IMR-90 (cell line): Measurements from ENCODE around the gene ARF3. TPM values are rescaled to one million over a fixed set of nuclear protein-coding genes. Genes with fewer than 3 reads are reported as not detected.

Experiments
- ATAC-seq: fragments of 200-7000 bp; cut with Tn5 transposase; 2 replicates; pipeline ENCODE4 v1.9.1; 2020; ENCODE audit warnings: low read depth, mild to moderate bottlenecking, moderate library complexity
- BruUV-seq: library from RNA; stranded (reverse); fragments of 400-500 nt; replicated peaks from 2 replicates; lab custom pipeline; 2021; lab: Mats Ljungman, UMichigan
- CTCF ChIA-PET: fragments of 300-600 bp; formaldehyde crosslinking; extraction: SDS; loops from one replicate; lab custom pipeline; 2021; ENCODE audit warnings: antibody characterized with exemption; lab: Yijun Ruan, JAX
- POLR2A ChIA-PET: fragments of 300-600 bp; sonication (Branson Sonifier 250); formaldehyde crosslinking; loops from one replicate; lab custom pipeline; 2022; ENCODE audit warnings: antibody characterized with exemption; ENCODE audit not compliant: unreplicated experiment; lab: Charles Lee
- DNase-seq: peaks from one replicate; pipeline ENCODE4 v3.0.0; 2013
- H2AFZ ChIP-seq: replicated peaks from 2 replicates; pipeline ENCODE3; 2013; ENCODE audit warnings: low read length, mild to moderate bottlenecking; ENCODE audit not compliant: poor library complexity
- H2AK5ac ChIP-seq: 2 replicates; pipeline ENCODE4 v1.6.1; 2013; ENCODE audit warnings: low read depth, low read length, inconsistent platforms
- H2AK9ac ChIP-seq: replicated peaks from 2 replicates; pipeline ENCODE3; 2013; ENCODE audit warnings: mild to moderate bottlenecking, low read depth, low read length, moderate library complexity; ENCODE audit not compliant: poor library complexity
- H2BK120ac ChIP-seq: 2 replicates; pipeline ENCODE4 v1.6.1; 2013; ENCODE audit warnings: low read depth, low read length, inconsistent platforms
- H2BK15ac ChIP-seq: 3 replicates; pipeline ENCODE4 v1.6.1; 2013; ENCODE audit warnings: low read depth, low read length, inconsistent platforms
- H2BK20ac ChIP-seq: 2 replicates; pipeline ENCODE4 v1.6.1; 2013; ENCODE audit warnings: low read depth, mild to moderate bottlenecking, inconsistent platforms, low read length, moderate library complexity
- H2BK5ac ChIP-seq: 2 replicates; pipeline ENCODE4 v1.6.1; 2013; ENCODE audit warnings: mild to moderate bottlenecking, low read depth, low read length, inconsistent platforms; ENCODE audit not compliant: poor library complexity, severe bottlenecking
- H3K14ac ChIP-seq: replicated peaks from 2 replicates; pipeline ENCODE4 v1.6.1; 2013; ENCODE audit warnings: low read depth, low read length, inconsistent platforms
- H3K18ac ChIP-seq: 2 replicates; pipeline ENCODE4 v1.6.1; 2013; ENCODE audit warnings: low read depth, low read length, control low read depth
- H3K23ac ChIP-seq: 2 replicates; pipeline ENCODE4 v1.6.1; 2013; ENCODE audit warnings: low read depth, low read length, inconsistent platforms
- H3K27ac ChIP-seq: 2 replicates; pipeline ENCODE4 v1.5.1; 2013; ENCODE audit warnings: mild to moderate bottlenecking, control low read depth, low read length; ENCODE audit not compliant: insufficient read depth
- H3K27me3 ChIP-seq: 2 replicates; pipeline ENCODE4 v1.6.1; 2013; ENCODE audit warnings: low read length; ENCODE audit not compliant: control insufficient read depth, insufficient read depth
- H3K36me3 ChIP-seq: 2 replicates; pipeline ENCODE4 v1.6.1; 2013; ENCODE audit warnings: low read length, mixed read lengths; ENCODE audit not compliant: control insufficient read depth, insufficient read depth
- H3K4ac ChIP-seq: 2 replicates; pipeline ENCODE4 v1.6.1; 2013; ENCODE audit warnings: low read depth, low read length, inconsistent platforms
- H3K4me1 ChIP-seq: 2 replicates; pipeline ENCODE4 v1.6.1; 2013; ENCODE audit warnings: low read length, mixed read lengths; ENCODE audit not compliant: control insufficient read depth, insufficient read depth
- H3K4me2 ChIP-seq: 2 replicates; pipeline ENCODE4 v1.6.1; 2013; ENCODE audit warnings: low read depth, mild to moderate bottlenecking, control low read depth, low read length, moderate library complexity
- H3K4me3 ChIP-seq: 2 replicates; pipeline ENCODE4 v1.5.1; 2013; ENCODE audit warnings: low read depth, mild to moderate bottlenecking, control low read depth, low read length, moderate library complexity; ENCODE audit not compliant: insufficient read depth
- H3K56ac ChIP-seq: 2 replicates; pipeline ENCODE4 v1.6.1; 2013; ENCODE audit warnings: low read length, inconsistent platforms; ENCODE audit not compliant: insufficient read depth; ENCODE audit errors: extremely low read depth
- H3K79me1 ChIP-seq, 2 experiments: 2 replicates each; pipeline ENCODE4 v1.6.1; 2013; ENCODE audit warnings: low read length in 2 of 2, inconsistent platforms in 1 of 2, low read depth in 1 of 2
- H3K9ac ChIP-seq: 2 replicates; pipeline ENCODE4 v1.6.1; 2013; ENCODE audit warnings: low read depth, low read length, control low read depth
- H3K9me1 ChIP-seq: 2 replicates; pipeline ENCODE4 v1.6.1; 2013; ENCODE audit warnings: low read length, inconsistent platforms; ENCODE audit not compliant: insufficient read depth
- H3K9me3 ChIP-seq: 2 replicates; pipeline ENCODE4 v1.6.1; 2013; ENCODE audit warnings: low read length; ENCODE audit not compliant: control insufficient read depth, insufficient read depth
- H4K20me1 ChIP-seq: 2 replicates; pipeline ENCODE4 v1.6.1; 2013; ENCODE audit warnings: low read length, inconsistent platforms; ENCODE audit not compliant: insufficient read depth
- H4K5ac ChIP-seq: 2 replicates; pipeline ENCODE4 v1.6.1; 2013; ENCODE audit warnings: mild to moderate bottlenecking, low read depth, low read length, control low read depth
- H4K8ac ChIP-seq, 2 experiments: 2 replicates each; pipeline ENCODE4 v1.6.1; 2013; ENCODE audit warnings: low read depth in 2 of 2, low read length in 2 of 2, control low read depth in 1 of 2, inconsistent platforms in 1 of 2
- H4K91ac ChIP-seq: 2 replicates; pipeline ENCODE4 v1.6.1; 2013; ENCODE audit warnings: low read depth, low read length, inconsistent platforms; ENCODE audit not compliant: insufficient read depth
- BHLHE40 ChIP-seq: fragments of 150-350 bp; IDR thresholded peaks from 2 replicates; pipeline ENCODE4 v1.6.1; 2016; ENCODE audit warnings: mild to moderate bottlenecking, low read depth, low read length
- CEBPB ChIP-seq: IDR thresholded peaks from 2 replicates; pipeline ENCODE4 v1.6.1; 2012; ENCODE audit warnings: low read depth, low read length, improper control_type of control experiment
- FOS ChIP-seq: fragments of 150-350 bp; IDR thresholded peaks from 2 replicates; pipeline ENCODE4 v1.6.1; 2016; ENCODE audit warnings: low read depth, low read length
- MAZ ChIP-seq: IDR thresholded peaks from 2 replicates; pipeline ENCODE4 v1.6.1; 2012; ENCODE audit warnings: low read depth, mild to moderate bottlenecking, low read length, improper control_type of control experiment, moderate library complexity, borderline replicate concordance
- MXI1 ChIP-seq: IDR thresholded peaks from 2 replicates; pipeline ENCODE4 v1.6.1; 2012; ENCODE audit warnings: low read depth, mild to moderate bottlenecking, low read length, moderate library complexity, borderline replicate concordance
- NFE2L2 ChIP-seq: fragments of 150-350 bp; IDR thresholded peaks from 2 replicates; pipeline ENCODE4 v1.6.1; 2016; ENCODE audit warnings: low read depth, mild to moderate bottlenecking, low read length
- POLR2A ChIP-seq: IDR thresholded peaks from 2 replicates; pipeline ENCODE4 v1.6.1; 2012; ENCODE audit warnings: mild to moderate bottlenecking, low read depth, low read length
- RAD21 ChIP-seq: IDR thresholded peaks from 2 replicates; pipeline ENCODE4 v1.6.1; 2012; ENCODE audit warnings: low read length, improper control_type of control experiment
- RCOR1 ChIP-seq: IDR thresholded peaks from 2 replicates; pipeline ENCODE4 v1.6.1; 2012; ENCODE audit warnings: mild to moderate bottlenecking, low read length, improper control_type of control experiment; ENCODE audit not compliant: insufficient replicate concordance
- RFX5 ChIP-seq: IDR thresholded peaks from 2 replicates; pipeline ENCODE4 v1.8.0; 2012; ENCODE audit warnings: low read depth, mild to moderate bottlenecking, low read length, moderate library complexity
- SMC3 ChIP-seq: fragments of 150-350 bp; IDR thresholded peaks from 2 replicates; pipeline ENCODE4 v1.6.1; 2016; ENCODE audit warnings: low read depth, mild to moderate bottlenecking, antibody characterized with exemption, low read length, moderate library complexity
- WGBS, 2 experiments: methylation state at CpG; one replicate each; pipeline versions ENCODE4 v1.1.5 to v1.1.7; 2013; ENCODE audit warnings: missing lambda C conversion rate in 2 of 2; ENCODE audit not compliant: insufficient read length in 1 of 2; ENCODE audit errors: extremely low coverage in 2 of 2; 5-methylcytosine and 5-hydroxymethylcytosine counted together
- dilution Hi-C: fragments of 300-500 bp; cut with HindIII; formaldehyde crosslinking; loops from one replicate; pipeline ENCODE4 v1.14.3; 2018; ENCODE audit warnings: low sequenced_read_pairs; ENCODE audit not compliant: unreplicated experiment
- in situ Hi-C: fragments of 300-500 bp; cut with MboI; formaldehyde crosslinking; loops from 3 replicates; pipeline ENCODE4 v1.14.3; 2019; ENCODE audit warnings: low sequenced_read_pairs, inconsistent platforms, mixed read lengths
- intact Hi-C: fragments of 100-400 bp; cut with micrococcal nuclease; formaldehyde crosslinking; loops from 2 replicates; pipeline ENCODE4 v1.10.0; 2022
- polyA plus RNA-seq, 3 experiments: library from polyadenylated mRNA; depleted of rRNA; stranded (reverse); fragments of >200 nt; gene quantifications; 2 replicates each; pipeline ENCODE4 v1.2.3, GENCODE V29; 2012; ENCODE audit warnings: low replicate concordance in 1 of 3
- total RNA-seq: library from RNA; depleted of rRNA; stranded (reverse); fragments of >200 nt; gene quantifications from 2 replicates; pipeline ENCODE4 v1.2.3, GENCODE V29; 2012
- TF ChIP-seq, protein P1 (sequence below): fragments of 150-350 bp; IDR thresholded peaks from 2 replicates; pipeline ENCODE4 v1.6.1; 2017; ENCODE audit warnings: mild to moderate bottlenecking, antibody characterized with exemption, low read length, low read depth
- TF ChIP-seq, protein P2 (sequence below): conservative IDR thresholded peaks from 2 replicates; pipeline ENCODE4 v1.5.1; 2012; ENCODE audit warnings: mild to moderate bottlenecking, low read depth, low read length, improper control_type of control experiment
- TF ChIP-seq, protein P3 (sequence below): fragments of 150-350 bp; IDR thresholded peaks from 2 replicates; pipeline ENCODE4 v1.6.1; 2016; ENCODE audit warnings: low read depth, mild to moderate bottlenecking, low read length, moderate library complexity, borderline replicate concordance

Gene ARF3
- total and polyA plus RNA-seq, 2 of the 4 experiments (the other 2 are of a cell fraction) = 97.7 to 198 TPM

DNA sequence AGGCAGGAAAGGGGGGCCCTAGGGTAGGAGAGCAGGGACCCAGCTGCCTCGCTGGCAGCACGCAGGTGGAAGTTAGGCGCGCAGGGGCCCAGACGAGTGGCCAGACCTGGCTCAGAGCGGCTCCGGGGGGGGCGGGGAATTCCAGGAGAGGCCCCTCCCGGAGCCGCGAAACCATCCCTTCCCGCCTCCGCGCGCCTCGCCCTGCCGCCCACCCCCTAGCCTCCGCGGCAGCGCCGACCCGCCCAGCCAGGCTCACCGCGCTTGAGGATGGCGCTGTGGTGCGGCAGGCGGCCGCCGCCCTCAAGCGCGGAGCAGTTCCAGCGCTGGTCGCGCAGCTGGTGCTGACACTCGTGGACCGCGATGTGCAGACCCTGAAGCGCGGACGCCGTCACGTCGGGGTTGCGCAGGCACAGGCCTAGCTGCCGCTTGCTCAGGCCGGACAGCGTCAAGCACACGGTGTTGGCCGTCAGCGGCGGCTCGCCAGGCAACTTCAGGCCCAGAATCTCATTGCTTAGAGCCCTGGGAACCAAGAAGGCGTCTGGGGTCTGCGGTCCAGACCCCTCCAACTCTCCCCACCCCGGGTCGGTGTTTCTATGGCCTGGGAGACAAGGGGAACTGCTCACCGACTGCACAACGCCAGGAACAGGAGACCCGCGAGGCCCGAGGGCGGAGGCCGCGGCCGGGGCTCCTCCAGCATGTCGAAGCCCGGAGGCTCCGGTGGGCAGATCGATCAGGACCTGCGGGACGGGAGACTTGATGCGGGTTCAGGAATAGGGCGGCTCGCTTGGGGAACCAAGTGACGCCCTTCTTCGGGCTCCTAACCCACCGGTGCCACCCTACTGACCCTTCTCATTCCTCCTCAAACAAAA is 12.8 kb upstream of the ARF3 start:
- H3K14ac ChIP-seq = no peak overlapping the region
- H3K4me2 ChIP-seq = no peak overlapping the region; the same call in 1 of the 2 replicates
- no peak overlapping the region for H2AK5ac ChIP-seq
- no peak overlapping the region for H4K5ac ChIP-seq
- H2BK120ac ChIP-seq = no peak overlapping the region
- peaks cover 14% of the 10 kb centered on the region for H3K4me1 ChIP-seq
- H3K4ac ChIP-seq = no peak overlapping the region
- no peak for ATAC-seq
- no peaks in the 10 kb centered on the region for H3K36me3 ChIP-seq
- no peak overlapping the region for H3K23ac ChIP-seq
- WGBS, 2 experiments = 13% methylated on average over 34 of the region's 77 CpGs; no CpG with 5 or more reads in 1 of the 2 experiments
- intact Hi-C loops = no loop called here
- H3K79me1 ChIP-seq = no peaks in the 10 kb centered on the region
- peak overlapping the region; percentile 79 for H2AFZ ChIP-seq
- no peak overlapping the region for H2BK5ac ChIP-seq
- H3K9ac ChIP-seq = no peak overlapping the region
- no peak overlapping the region for H2BK15ac ChIP-seq
- dilution Hi-C loops = no loop called here
- H4K8ac ChIP-seq = no peak overlapping the region
- H2AK9ac ChIP-seq = no peak overlapping the region
- H3K9me1 ChIP-seq = 0 out of 2 replicates have a peak, but pooled peaks cover 4% of the 10 kb centered on the region
- no TSS peak for BruUV-seq
- peaks cover 78% of the 10 kb centered on the region for H3K27me3 ChIP-seq
- POLR2A ChIA-PET = no interaction called here
- no peak overlapping the region for H4K91ac ChIP-seq
- no peak overlapping the region for H3K4me3 ChIP-seq
- CTCF ChIA-PET = interaction anchor here (2.7 kb wide), 1 partner anchor 18 kb away, joined by 7 read pairs; no protein-coding TSS in a partner anchor
- no peak for DNase-seq
- H3K18ac ChIP-seq = no peak overlapping the region
- no peaks in the 10 kb centered on the region for H3K9me3 ChIP-seq
- H3K27ac ChIP-seq = no peak overlapping the region
- H2BK20ac ChIP-seq = no peak overlapping the region
- H3K56ac ChIP-seq = no peak overlapping the region
- in situ Hi-C loops = no loop called here
- H4K20me1 ChIP-seq = no peaks in the 10 kb centered on the region; the same call in 1 of the 2 replicates
- TF ChIP-seq SMC3 (no peak), FOS (no peak), BHLHE40 (no peak), RAD21 (no peak), CEBPB (no peak), POLR2A (no peak), MXI1 (no peak), NFE2L2 (no peak), MAZ (no peak), RFX5 (no peak), RCOR1 (no peak)
- TF ChIP-seq, protein P1, sequence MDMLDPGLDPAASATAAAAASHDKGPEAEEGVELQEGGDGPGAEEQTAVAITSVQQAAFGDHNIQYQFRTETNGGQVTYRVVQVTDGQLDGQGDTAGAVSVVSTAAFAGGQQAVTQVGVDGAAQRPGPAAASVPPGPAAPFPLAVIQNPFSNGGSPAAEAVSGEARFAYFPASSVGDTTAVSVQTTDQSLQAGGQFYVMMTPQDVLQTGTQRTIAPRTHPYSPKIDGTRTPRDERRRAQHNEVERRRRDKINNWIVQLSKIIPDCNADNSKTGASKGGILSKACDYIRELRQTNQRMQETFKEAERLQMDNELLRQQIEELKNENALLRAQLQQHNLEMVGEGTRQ = no peak
- TF ChIP-seq, protein P2, sequence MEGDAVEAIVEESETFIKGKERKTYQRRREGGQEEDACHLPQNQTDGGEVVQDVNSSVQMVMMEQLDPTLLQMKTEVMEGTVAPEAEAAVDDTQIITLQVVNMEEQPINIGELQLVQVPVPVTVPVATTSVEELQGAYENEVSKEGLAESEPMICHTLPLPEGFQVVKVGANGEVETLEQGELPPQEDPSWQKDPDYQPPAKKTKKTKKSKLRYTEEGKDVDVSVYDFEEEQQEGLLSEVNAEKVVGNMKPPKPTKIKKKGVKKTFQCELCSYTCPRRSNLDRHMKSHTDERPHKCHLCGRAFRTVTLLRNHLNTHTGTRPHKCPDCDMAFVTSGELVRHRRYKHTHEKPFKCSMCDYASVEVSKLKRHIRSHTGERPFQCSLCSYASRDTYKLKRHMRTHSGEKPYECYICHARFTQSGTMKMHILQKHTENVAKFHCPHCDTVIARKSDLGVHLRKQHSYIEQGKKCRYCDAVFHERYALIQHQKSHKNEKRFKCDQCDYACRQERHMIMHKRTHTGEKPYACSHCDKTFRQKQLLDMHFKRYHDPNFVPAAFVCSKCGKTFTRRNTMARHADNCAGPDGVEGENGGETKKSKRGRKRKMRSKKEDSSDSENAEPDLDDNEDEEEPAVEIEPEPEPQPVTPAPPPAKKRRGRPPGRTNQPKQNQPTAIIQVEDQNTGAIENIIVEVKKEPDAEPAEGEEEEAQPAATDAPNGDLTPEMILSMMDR = no peak
- TF ChIP-seq, protein P3, sequence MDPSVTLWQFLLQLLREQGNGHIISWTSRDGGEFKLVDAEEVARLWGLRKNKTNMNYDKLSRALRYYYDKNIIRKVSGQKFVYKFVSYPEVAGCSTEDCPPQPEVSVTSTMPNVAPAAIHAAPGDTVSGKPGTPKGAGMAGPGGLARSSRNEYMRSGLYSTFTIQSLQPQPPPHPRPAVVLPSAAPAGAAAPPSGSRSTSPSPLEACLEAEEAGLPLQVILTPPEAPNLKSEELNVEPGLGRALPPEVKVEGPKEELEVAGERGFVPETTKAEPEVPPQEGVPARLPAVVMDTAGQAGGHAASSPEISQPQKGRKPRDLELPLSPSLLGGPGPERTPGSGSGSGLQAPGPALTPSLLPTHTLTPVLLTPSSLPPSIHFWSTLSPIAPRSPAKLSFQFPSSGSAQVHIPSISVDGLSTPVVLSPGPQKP = no peak
